Prostate gland (tissue), 2 donors: ENCODE data around the gene CANT1.

Experiments
- CTCF ChIP-seq, 4 experiments: fragments of 200-600 bp in 2 of 4; fragments of 450-650 bp in 2 of 4; sonication (generic) in 2 of 4; IDR thresholded peaks; 1 replicate in 3 of 4; 2 replicates in 1 of 4; pipeline ENCODE4 v1.5.1; 2016 to 2019; ENCODE audit warnings: antibody characterized with exemption in 4 of 4, mild to moderate bottlenecking in 2 of 4, moderate library complexity in 2 of 4
- POLR2A ChIP-seq: fragments of 450-650 bp; IDR thresholded peaks from one replicate; pipeline ENCODE4 v1.6.1; 2016; ENCODE audit warnings: antibody characterized with exemption, mild to moderate bottlenecking
- POLR2AphosphoS5 ChIP-seq: sonication (generic); formaldehyde crosslinking; IDR thresholded peaks from one replicate; pipeline ENCODE4 v1.6.1; 2017; ENCODE audit warnings: antibody characterized with exemption

GRCh38 chr17:79006794-79007503, 2.6 kb downstream of the CANT1 start:
- TF ChIP-seq CTCF (IDR thresholded peaks at IDR 0.05) (no peak), POLR2AphosphoS5 (no peak), POLR2A (no peak)
